ENCODE results near the gene LRRTM4. TPM values are rescaled to one million over a fixed set of nuclear protein-coding genes. Genes with fewer than 3 reads are reported as not detected.

LRRTM4 gene
- total and polyA plus RNA-seq, 4 experiments from 2014 or later, result not detected

GRCh38 chr2:77470096-77470495, 52.1 kb downstream of the LRRTM4 start:
- H3K27me3 ChIP-seq (ENCODE audit: insufficient read depth, low read length), result no peaks in the 10 kb centered on the region
- H3K27me3 Mint-ChIP-seq, result no peaks in the 10 kb centered on the region
- H3K27ac Mint-ChIP-seq, result no peak overlapping the region
- intact Hi-C loops (cut with micrococcal nuclease), result no loop called here
- ChIA-PET CTCF (ENCODE audit: partially characterized antibody) (no interaction called here), POLR2A (ENCODE audit: partially characterized antibody) (no interaction called here)
- H3K4me3 ChIP-seq (ENCODE audit: low read length in 2 of 2), result no peak overlapping the region
- no peaks in the 10 kb centered on the region for H3K36me3 ChIP-seq (ENCODE audit: insufficient read depth, low read length)
- H3K4me1 ChIP-seq (ENCODE audit: insufficient read depth, low read length), result no peaks in the 10 kb centered on the region
- H3K36me3 Mint-ChIP-seq, result no peaks in the 10 kb centered on the region
- peaks cover 0 to 7% of the 10 kb centered on the region in 2 donors for H3K9me3 ChIP-seq (ENCODE audit: control insufficient read depth in 1 of 2, low read length in 2 of 2)
- H3K4me3 Mint-ChIP-seq, result no peak overlapping the region
- peaks cover 2 to 23% (median 15%) of the 10 kb centered on the region in 8 donors for H3K9me3 Mint-ChIP-seq
- no peak for DNase-seq
- H3K4me1 Mint-ChIP-seq, result no peaks in the 10 kb centered on the region
- H3K27ac ChIP-seq (ENCODE audit: low read depth, low read length), result no peak overlapping the region

DNA sequence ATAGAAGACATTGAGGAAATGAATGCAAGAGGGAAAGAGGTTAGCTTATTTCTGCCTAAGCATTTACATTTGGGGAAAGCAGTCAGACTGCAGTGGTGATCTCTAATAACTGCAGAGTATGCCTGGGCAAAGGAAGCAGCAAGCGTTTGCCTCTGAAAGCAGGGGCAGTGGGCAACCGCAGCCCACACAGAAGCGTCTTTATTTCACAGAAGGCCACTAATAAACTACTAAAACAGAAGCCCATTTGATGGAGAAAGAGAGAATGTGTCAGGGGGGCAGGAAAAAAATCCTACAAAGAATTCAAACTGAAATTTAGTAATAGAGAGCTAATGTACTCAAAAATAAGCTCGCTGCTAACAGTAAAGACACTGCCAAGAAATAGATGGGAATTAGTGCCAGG, 53.1 kb downstream of the LRRTM4 start:
- H3K9me3 Mint-ChIP-seq, result peaks cover 2 to 23% (median 15%) of the 10 kb centered on the region in 8 donors
- intact Hi-C loops (cut with micrococcal nuclease), result no loop called here

DNA sequence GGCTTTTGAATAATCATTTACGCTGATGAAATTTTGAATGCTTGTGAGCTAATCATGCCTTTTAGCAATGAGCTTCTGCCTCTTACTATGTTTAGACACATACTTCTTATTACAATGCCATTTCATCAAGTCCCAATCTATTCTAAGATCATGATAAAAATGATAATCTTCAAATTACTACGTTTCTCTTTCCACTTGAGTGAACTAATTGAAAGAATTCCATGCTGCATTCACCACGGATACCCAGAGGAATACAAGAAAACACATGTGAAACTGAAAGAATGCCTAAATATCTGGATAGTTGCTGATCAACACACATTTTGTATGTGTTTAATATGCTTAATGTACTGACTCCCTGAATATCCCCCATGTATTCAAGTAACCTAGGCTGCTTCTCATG, 62.3 kb downstream of the LRRTM4 start:
- H3K27ac Mint-ChIP-seq, result no peak overlapping the region
- peaks cover 5 to 30% (median 13%) of the 10 kb centered on the region in 8 donors for H3K9me3 Mint-ChIP-seq
- CTCF ChIA-PET (ENCODE audit: partially characterized antibody), result no interaction called here
- H3K36me3 Mint-ChIP-seq, result no peaks in the 10 kb centered on the region
- intact Hi-C loops (cut with micrococcal nuclease), result no loop called here
- Histone ChIP-seq H3K27ac (ENCODE audit: low read depth, low read length) (no peak overlapping the region), H3K4me1 (ENCODE audit: insufficient read depth, low read length) (no peaks in the 10 kb centered on the region), H3K36me3 (ENCODE audit: insufficient read depth, low read length) (no peaks in the 10 kb centered on the region), H3K9me3 (ENCODE audit: control insufficient read depth in 1 of 2, low read length in 2 of 2) (peaks cover 0 to 3% of the 10 kb centered on the region in 2 donors), H3K4me3 (ENCODE audit: low read length in 2 of 2) (no peak overlapping the region), H3K27me3 (ENCODE audit: insufficient read depth, low read length) (no peaks in the 10 kb centered on the region)
- no peaks in the 10 kb centered on the region for H3K4me1 Mint-ChIP-seq
- H3K4me3 Mint-ChIP-seq, result no peak overlapping the region
- DNase-seq, result no peak
- POLR2A ChIA-PET (ENCODE audit: partially characterized antibody), result no interaction called here
- no peaks in the 10 kb centered on the region for H3K27me3 Mint-ChIP-seq

More for the DNA sequence above, 53.1 kb downstream of the LRRTM4 start:
- no peak overlapping the region for H3K4me3 ChIP-seq (ENCODE audit: low read length in 2 of 2)
- H3K27me3 Mint-ChIP-seq, result no peaks in the 10 kb centered on the region
- no peaks in the 10 kb centered on the region for H3K27me3 ChIP-seq (ENCODE audit: insufficient read depth, low read length)
- H3K4me1 Mint-ChIP-seq, result no peaks in the 10 kb centered on the region
- H3K36me3 ChIP-seq (ENCODE audit: insufficient read depth, low read length), result no peaks in the 10 kb centered on the region
- H3K36me3 Mint-ChIP-seq, result no peaks in the 10 kb centered on the region
- no peak overlapping the region for H3K27ac ChIP-seq (ENCODE audit: low read depth, low read length)
- CTCF ChIA-PET (ENCODE audit: partially characterized antibody), result no interaction called here
- no peak for DNase-seq
- H3K4me3 Mint-ChIP-seq, result no peak overlapping the region
- peaks cover 0 to 7% of the 10 kb centered on the region in 2 donors for H3K9me3 ChIP-seq (ENCODE audit: control insufficient read depth in 1 of 2, low read length in 2 of 2)
- POLR2A ChIA-PET (ENCODE audit: partially characterized antibody), result no interaction called here
- H3K27ac Mint-ChIP-seq, result no peak overlapping the region
- H3K4me1 ChIP-seq (ENCODE audit: insufficient read depth, low read length), result no peaks in the 10 kb centered on the region

GRCh38 chr2:77458216-77458615, 64.0 kb downstream of the LRRTM4 start:
- Mint-ChIP-seq H3K27ac (no peak overlapping the region), H3K9me3 (peaks cover 5 to 31% (median 12%) of the 10 kb centered on the region in 8 donors), H3K4me1 (no peaks in the 10 kb centered on the region), H3K36me3 (no peaks in the 10 kb centered on the region), H3K4me3 (no peak overlapping the region), H3K27me3 (no peaks in the 10 kb centered on the region)
- peaks cover 0 to 3% of the 10 kb centered on the region in 2 donors for H3K9me3 ChIP-seq (ENCODE audit: control insufficient read depth in 1 of 2, low read length in 2 of 2)
- H3K4me3 ChIP-seq (ENCODE audit: low read length in 2 of 2), result no peak overlapping the region
- ChIA-PET CTCF (ENCODE audit: partially characterized antibody) (no interaction called here), POLR2A (ENCODE audit: partially characterized antibody) (no interaction called here)
- H3K4me1 ChIP-seq (ENCODE audit: insufficient read depth, low read length), result no peaks in the 10 kb centered on the region
- H3K27me3 ChIP-seq (ENCODE audit: insufficient read depth, low read length), result no peaks in the 10 kb centered on the region
- no peaks in the 10 kb centered on the region for H3K36me3 ChIP-seq (ENCODE audit: insufficient read depth, low read length)
- no peak overlapping the region for H3K27ac ChIP-seq (ENCODE audit: low read depth, low read length)
- DNase-seq, result no peak
- intact Hi-C loops (cut with micrococcal nuclease), result no loop called here

- Mint-ChIP-seq H3K36me3 (no peaks in the 10 kb centered on the region), H3K4me1 (no peaks in the 10 kb centered on the region), H3K9me3 (peaks cover 5 to 31% (median 11%) of the 10 kb centered on the region in 8 donors), H3K4me3 (no peak overlapping the region), H3K27me3 (no peaks in the 10 kb centered on the region), H3K27ac (no peak overlapping the region)
- ChIA-PET CTCF (ENCODE audit: partially characterized antibody) (no interaction called here), POLR2A (ENCODE audit: partially characterized antibody) (no interaction called here)
- Histone ChIP-seq H3K4me3 (ENCODE audit: low read length in 2 of 2) (no peak overlapping the region), H3K36me3 (ENCODE audit: insufficient read depth, low read length) (no peaks in the 10 kb centered on the region), H3K9me3 (ENCODE audit: control insufficient read depth in 1 of 2, low read length in 2 of 2) (peaks cover 0 to 3% of the 10 kb centered on the region in 2 donors), H3K27ac (ENCODE audit: low read depth, low read length) (no peak overlapping the region), H3K4me1 (ENCODE audit: insufficient read depth, low read length) (no peaks in the 10 kb centered on the region), H3K27me3 (ENCODE audit: insufficient read depth, low read length) (no peaks in the 10 kb centered on the region)
- intact Hi-C loops (cut with micrococcal nuclease), result no loop called here
- DNase-seq, result no peak
These were observed 64.5 kb downstream of the LRRTM4 start for GRCh38 chr2:77457665-77458064.

GRCh38 chr2:77443076-77443475, 79.1 kb downstream of the LRRTM4 start:
- Histone ChIP-seq H3K27ac (ENCODE audit: low read depth, low read length) (no peak overlapping the region), H3K9me3 (ENCODE audit: control insufficient read depth in 1 of 2, low read length in 2 of 2) (no peaks in the 10 kb centered on the region), H3K4me3 (ENCODE audit: low read length in 2 of 2) (no peak overlapping the region), H3K36me3 (ENCODE audit: insufficient read depth, low read length) (no peaks in the 10 kb centered on the region), H3K27me3 (ENCODE audit: insufficient read depth, low read length) (no peaks in the 10 kb centered on the region), H3K4me1 (ENCODE audit: insufficient read depth, low read length) (no peaks in the 10 kb centered on the region)
- Mint-ChIP-seq H3K4me3 (no peak overlapping the region), H3K27ac (no peak overlapping the region), H3K36me3 (no peaks in the 10 kb centered on the region), H3K4me1 (no peaks in the 10 kb centered on the region), H3K27me3 (no peaks in the 10 kb centered on the region), H3K9me3 (peaks cover 0 to 16% (median 5%) of the 10 kb centered on the region in 8 donors)
- no peak for DNase-seq
- POLR2A ChIA-PET (ENCODE audit: partially characterized antibody), result no interaction called here
- CTCF ChIA-PET (ENCODE audit: partially characterized antibody), result no interaction called here
- intact Hi-C loops (cut with micrococcal nuclease), result no loop called here

DNA sequence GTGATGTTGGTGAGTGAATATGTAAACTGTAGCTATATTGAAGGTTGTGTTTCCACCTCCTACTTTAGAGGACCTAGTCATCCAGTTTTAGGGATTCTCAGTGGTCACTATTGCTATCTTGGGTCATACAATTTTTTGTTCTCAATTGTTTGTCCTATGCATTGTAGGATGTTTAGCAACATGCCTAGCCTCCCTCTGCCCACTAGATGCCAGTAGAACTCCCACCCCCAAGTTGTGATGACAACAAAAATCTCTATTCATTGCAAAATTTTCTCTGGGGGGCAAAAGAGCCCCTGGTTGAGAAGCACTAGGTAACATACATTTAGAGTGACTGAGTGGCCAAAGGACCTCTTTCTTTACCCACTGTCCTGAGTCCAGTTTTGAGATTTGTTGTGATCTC, 87.3 kb downstream of the LRRTM4 start:
- H3K27me3 ChIP-seq (ENCODE audit: insufficient read depth, low read length), result no peaks in the 10 kb centered on the region
- Mint-ChIP-seq H3K27ac (no peak overlapping the region), H3K4me1 (no peaks in the 10 kb centered on the region), H3K36me3 (no peaks in the 10 kb centered on the region), H3K9me3 (peaks cover 0 to 24% (median 6%) of the 10 kb centered on the region in 8 donors), H3K4me3 (no peak overlapping the region), H3K27me3 (no peaks in the 10 kb centered on the region)
- H3K4me3 ChIP-seq (ENCODE audit: low read length in 2 of 2), result no peak overlapping the region
- intact Hi-C loops (cut with micrococcal nuclease), result no loop called here
- no peaks in the 10 kb centered on the region for H3K9me3 ChIP-seq (ENCODE audit: control insufficient read depth in 1 of 2, low read length in 2 of 2)
- POLR2A ChIA-PET (ENCODE audit: partially characterized antibody), result no interaction called here
- CTCF ChIA-PET (ENCODE audit: partially characterized antibody), result no interaction called here
- no peaks in the 10 kb centered on the region for H3K4me1 ChIP-seq (ENCODE audit: insufficient read depth, low read length)
- H3K27ac ChIP-seq (ENCODE audit: low read depth, low read length), result no peak overlapping the region
- no peak for DNase-seq
- H3K36me3 ChIP-seq (ENCODE audit: insufficient read depth, low read length), result no peaks in the 10 kb centered on the region

- H3K36me3 ChIP-seq (ENCODE audit: insufficient read depth, low read length), result no peaks in the 10 kb centered on the region
- ChIA-PET CTCF (ENCODE audit: partially characterized antibody) (no interaction called here), POLR2A (ENCODE audit: partially characterized antibody) (no interaction called here)
- H3K27me3 Mint-ChIP-seq, result no peaks in the 10 kb centered on the region
- H3K27ac ChIP-seq (ENCODE audit: low read depth, low read length), result no peak overlapping the region
- no peaks in the 10 kb centered on the region for H3K9me3 ChIP-seq (ENCODE audit: control insufficient read depth in 1 of 2, low read length in 2 of 2)
- no peaks in the 10 kb centered on the region for H3K4me1 ChIP-seq (ENCODE audit: insufficient read depth, low read length)
- no peaks in the 10 kb centered on the region for H3K4me1 Mint-ChIP-seq
- no peaks in the 10 kb centered on the region for H3K27me3 ChIP-seq (ENCODE audit: insufficient read depth, low read length)
- H3K27ac Mint-ChIP-seq, result no peak overlapping the region
- intact Hi-C loops (cut with micrococcal nuclease), result no loop called here
- no peak for DNase-seq
- H3K4me3 ChIP-seq (ENCODE audit: low read length in 2 of 2), result no peak overlapping the region
- H3K4me3 Mint-ChIP-seq, result no peak overlapping the region
- peaks cover 7 to 29% (median 13%) of the 10 kb centered on the region in 8 donors for H3K9me3 Mint-ChIP-seq
- no peaks in the 10 kb centered on the region for H3K36me3 Mint-ChIP-seq
These were observed 93.2 kb downstream of the LRRTM4 start for GRCh38 chr2:77428946-77429345.

Measured in CD4-positive, alpha-beta memory T cell (primary cell).